SK-N-SH (cell line): Measurements from ENCODE around the gene RAPGEF6. TPM values are rescaled to one million over a fixed set of nuclear protein-coding genes. Genes with fewer than 3 reads are reported as not detected.

Source experiments
- CTCF ChIA-PET: fragments of 300-600, 350-600 bp; formaldehyde crosslinking; extraction: SDS; loops from one replicate; lab custom pipeline; 2021; lab: Yijun Ruan, JAX
- POLR2A ChIA-PET: fragments of 350-600 bp; sonication (Branson Sonifier 250); formaldehyde crosslinking; extraction: SDS; loops from one replicate; lab custom pipeline; 2020; ENCODE audit warnings: antibody characterized with exemption, inconsistent platforms; lab: Yijun Ruan, JAX
- DNase-seq: peaks from one replicate; pipeline ENCODE4 v3.0.0; 2012
- H2AFZ ChIP-seq: fragments of 200-600 bp; sonication (generic); 2 replicates; pipeline ENCODE4 v1.8.1; 2016; ENCODE audit warnings: antibody characterized with exemption, mild to moderate bottlenecking, low read depth
- H3F3A ChIP-seq: fragments of 200-600 bp; sonication (generic); replicated peaks from 2 replicates; pipeline ENCODE3; 2016; ENCODE audit warnings: antibody characterized with exemption, mild to moderate bottlenecking; ENCODE audit not compliant: insufficient read depth
- H3K27ac ChIP-seq, 2 experiments: fragments of 200-500 bp in 1 of 2; fragments of 200-600 bp in 1 of 2; sonication (Bioruptor generic) in 1 of 2; sonication (generic), shearing (Covaris generic) in 1 of 2; 2 replicates each; pipeline versions ENCODE4 v1.5.1 to v1.6.1; 2014 to 2016; ENCODE audit warnings: low read depth in 2 of 2, inconsistent platforms in 1 of 2, low read length in 1 of 2, mild to moderate bottlenecking in 1 of 2, mixed read lengths in 1 of 2
- H3K27me3 ChIP-seq: fragments of 200-600 bp; sonication (generic), shearing (Covaris generic); 2 replicates; pipeline ENCODE4 v1.6.1; 2016; ENCODE audit warnings: mixed run types; ENCODE audit not compliant: insufficient read depth
- H3K36me3 ChIP-seq, 2 experiments: fragments of 200-500 bp in 1 of 2; fragments of 200-600 bp in 1 of 2; sonication (Bioruptor generic) in 1 of 2; sonication (generic) in 1 of 2; replicated peaks in 1 of 2; 2 replicates each; pipeline versions ENCODE3 to v1.5.1; 2014 to 2016; ENCODE audit warnings: low read length in 1 of 2, mild to moderate bottlenecking in 1 of 2; ENCODE audit not compliant: insufficient read depth in 2 of 2, control insufficient read depth in 1 of 2
- H3K4me1 ChIP-seq, 2 experiments: fragments of 200-500 bp in 1 of 2; fragments of 200-600 bp in 1 of 2; sonication (Bioruptor generic) in 1 of 2; sonication (generic), shearing (Covaris generic) in 1 of 2; 2 replicates each; pipeline versions ENCODE4 v1.5.1 to v1.6.1; 2014 to 2016; ENCODE audit warnings: low read depth in 1 of 2, low read length in 1 of 2, mixed run types in 1 of 2; ENCODE audit not compliant: insufficient read depth in 2 of 2, control insufficient read depth in 1 of 2
- H3K4me2 ChIP-seq: fragments of 200-600 bp; sonication (generic), shearing (Covaris generic); 2 replicates; pipeline ENCODE4 v1.6.1; 2017; ENCODE audit warnings: mixed run types
- H3K4me3 ChIP-seq, 2 experiments: fragments of 200-500 bp in 1 of 2; fragments of 200-600 bp in 1 of 2; sonication (Bioruptor generic) in 1 of 2; sonication (generic), shearing (Covaris generic) in 1 of 2; 2 replicates each; pipeline versions ENCODE4 v1.5.1 to v1.8.1; 2014 to 2016; ENCODE audit warnings: low read depth in 2 of 2, inconsistent platforms in 1 of 2, low read length in 1 of 2, mild to moderate bottlenecking in 1 of 2, mixed read lengths in 1 of 2, moderate library complexity in 1 of 2
- H3K79me2 ChIP-seq: fragments of 200-600 bp; sonication (generic); 2 replicates; pipeline ENCODE4 v1.8.1; 2017; ENCODE audit warnings: mild to moderate bottlenecking; ENCODE audit not compliant: insufficient read depth
- H3K9ac ChIP-seq: fragments of 200-600 bp; sonication (generic); 2 replicates; pipeline ENCODE4 v1.6.1; 2017; ENCODE audit warnings: mixed run types
- H3K9me2 ChIP-seq: fragments of 200-600 bp; sonication (generic); 2 replicates; pipeline ENCODE4 v1.6.1; 2017; ENCODE audit warnings: mixed run types
- H3K9me3 ChIP-seq: fragments of 200-600 bp; sonication (generic); 2 replicates; pipeline ENCODE4 v1.6.1; 2017; ENCODE audit warnings: mixed run types, mild to moderate bottlenecking, moderate library complexity
- H4K20me1 ChIP-seq: fragments of 200-600 bp; sonication (generic); 2 replicates; pipeline ENCODE4 v1.6.1; 2017; ENCODE audit warnings: mild to moderate bottlenecking, mixed run types; ENCODE audit not compliant: insufficient read depth
- CHD2 ChIP-seq: fragments of 150-350 bp; IDR thresholded peaks from 2 replicates; pipeline ENCODE4 v1.6.1; 2018; ENCODE audit warnings: low read length; ENCODE audit not compliant: partially characterized antibody
- ELF1 ChIP-seq: IDR thresholded peaks from 2 replicates; pipeline ENCODE4 v1.4.0; 2012
- GABPA ChIP-seq: IDR thresholded peaks from 2 replicates; pipeline ENCODE4 v1.4.0; 2012; ENCODE audit warnings: low read depth, mild to moderate bottlenecking
- POLR2AphosphoS5 ChIP-seq: IDR thresholded peaks from 2 replicates; pipeline ENCODE4 v1.6.1; 2012; ENCODE audit warnings: low read depth, low read length
- RAD21 ChIP-seq: IDR thresholded peaks from 2 replicates; pipeline ENCODE4 v1.6.1; 2012; ENCODE audit warnings: mild to moderate bottlenecking, low read length
- RFX5 ChIP-seq: IDR thresholded peaks from 2 replicates; pipeline ENCODE4 v1.6.1; 2012; ENCODE audit warnings: mild to moderate bottlenecking, improper control_type of control experiment, low read length
- TEAD4 ChIP-seq: IDR thresholded peaks from 2 replicates; pipeline ENCODE4 v1.4.0; 2012; ENCODE audit warnings: mild to moderate bottlenecking, borderline replicate concordance; ENCODE audit not compliant: insufficient read depth
- YY1 ChIP-seq: IDR thresholded peaks from 2 replicates; pipeline ENCODE4 v1.4.0; 2012; ENCODE audit warnings: low read depth, mild to moderate bottlenecking
- WGBS: methylation state at CpG from one replicate; pipeline ENCODE4 v1.1.6; 2017; ENCODE audit warnings: low lambda C conversion rate; 5-methylcytosine and 5-hydroxymethylcytosine counted together
- polyA plus RNA-seq, 3 experiments: library from polyadenylated mRNA; depleted of rRNA; stranded (reverse); fragments of >200 nt; gene quantifications; 2 replicates each; pipeline ENCODE4 v1.2.3, GENCODE V29; 2012
- TF ChIP-seq, protein P1 (sequence below): fragments of 200-600 bp; sonication (generic); IDR thresholded peaks from 2 replicates; pipeline ENCODE4 v1.6.1; 2017; ENCODE audit warnings: antibody characterized with exemption, mild to moderate bottlenecking, moderate library complexity

The RAPGEF6 gene
- polyA plus RNA-seq, 1 of the 3 experiments (the other 2 are of a cell fraction) = 2.9 TPM

DNA sequence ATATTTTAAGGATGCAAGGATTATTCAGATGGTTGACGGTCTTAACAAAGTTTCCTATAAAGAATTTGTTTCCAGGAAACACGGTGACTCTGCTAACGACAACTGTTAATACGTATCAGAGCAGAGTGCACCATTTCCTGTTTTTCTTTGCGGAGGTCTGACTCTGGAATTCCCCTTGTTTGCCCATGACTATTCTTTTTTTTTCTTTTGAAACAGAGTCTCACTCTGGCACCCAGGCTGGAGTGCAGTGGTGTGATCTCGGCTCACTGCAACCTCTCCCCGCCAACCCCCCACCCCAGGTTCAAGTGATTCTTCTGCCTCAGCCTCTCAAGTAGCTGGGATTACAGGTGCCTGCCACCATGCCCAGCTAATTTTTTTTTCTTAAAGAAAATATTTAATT lies 255.3 kb downstream of the RAPGEF6 start:
- H3K9ac ChIP-seq = no peak overlapping the region; the same call in 1 of the 2 replicates
- peaks cover 16% of the 10 kb centered on the region for H3F3A ChIP-seq
- CTCF ChIA-PET = no interaction called here
- H3K4me1 ChIP-seq = peaks cover 20 to 35% of the 10 kb centered on the region in 2 experiments
- no peaks in the 10 kb centered on the region for H3K27me3 ChIP-seq
- no peak overlapping the region; the same call in 1 of the 2 replicates for H2AFZ ChIP-seq
- peak overlapping the region in 1 of 2 experiments; percentile 73; a peak in 2 of 4 replicates for H3K27ac ChIP-seq
- POLR2A ChIA-PET = no interaction called here
- DNase-seq = no peak
- WGBS = 43% methylated on average over 7 of the region's 7 CpGs
- peaks cover 51% of the 10 kb centered on the region; the same call in 1 of the 2 replicates for H3K79me2 ChIP-seq
- no peaks in the 10 kb centered on the region for H3K9me2 ChIP-seq
- H3K4me3 ChIP-seq = no peak overlapping the region
- no peaks in the 10 kb centered on the region for H3K9me3 ChIP-seq
- H3K4me2 ChIP-seq = 0 out of 2 replicates have a peak overlapping the region, but pooled peaks have one; percentile 6
- H3K36me3 ChIP-seq = peaks cover 0 to 3% of the 10 kb centered on the region in 2 experiments
- TF ChIP-seq CHD2 (no peak), ELF1 (0 out of 2 replicates have a peak, but pooled peaks have one; percentile 27), YY1 (no peak), GABPA (no peak), RFX5 (no peak), POLR2AphosphoS5 (no peak), TEAD4 (no peak), RAD21 (no peak)
- TF ChIP-seq, protein P1, sequence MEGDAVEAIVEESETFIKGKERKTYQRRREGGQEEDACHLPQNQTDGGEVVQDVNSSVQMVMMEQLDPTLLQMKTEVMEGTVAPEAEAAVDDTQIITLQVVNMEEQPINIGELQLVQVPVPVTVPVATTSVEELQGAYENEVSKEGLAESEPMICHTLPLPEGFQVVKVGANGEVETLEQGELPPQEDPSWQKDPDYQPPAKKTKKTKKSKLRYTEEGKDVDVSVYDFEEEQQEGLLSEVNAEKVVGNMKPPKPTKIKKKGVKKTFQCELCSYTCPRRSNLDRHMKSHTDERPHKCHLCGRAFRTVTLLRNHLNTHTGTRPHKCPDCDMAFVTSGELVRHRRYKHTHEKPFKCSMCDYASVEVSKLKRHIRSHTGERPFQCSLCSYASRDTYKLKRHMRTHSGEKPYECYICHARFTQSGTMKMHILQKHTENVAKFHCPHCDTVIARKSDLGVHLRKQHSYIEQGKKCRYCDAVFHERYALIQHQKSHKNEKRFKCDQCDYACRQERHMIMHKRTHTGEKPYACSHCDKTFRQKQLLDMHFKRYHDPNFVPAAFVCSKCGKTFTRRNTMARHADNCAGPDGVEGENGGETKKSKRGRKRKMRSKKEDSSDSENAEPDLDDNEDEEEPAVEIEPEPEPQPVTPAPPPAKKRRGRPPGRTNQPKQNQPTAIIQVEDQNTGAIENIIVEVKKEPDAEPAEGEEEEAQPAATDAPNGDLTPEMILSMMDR = no peak
- TF ChIP-seq, all 33 proteins: peak for 1
- no peaks in the 10 kb centered on the region for H4K20me1 ChIP-seq

DNA sequence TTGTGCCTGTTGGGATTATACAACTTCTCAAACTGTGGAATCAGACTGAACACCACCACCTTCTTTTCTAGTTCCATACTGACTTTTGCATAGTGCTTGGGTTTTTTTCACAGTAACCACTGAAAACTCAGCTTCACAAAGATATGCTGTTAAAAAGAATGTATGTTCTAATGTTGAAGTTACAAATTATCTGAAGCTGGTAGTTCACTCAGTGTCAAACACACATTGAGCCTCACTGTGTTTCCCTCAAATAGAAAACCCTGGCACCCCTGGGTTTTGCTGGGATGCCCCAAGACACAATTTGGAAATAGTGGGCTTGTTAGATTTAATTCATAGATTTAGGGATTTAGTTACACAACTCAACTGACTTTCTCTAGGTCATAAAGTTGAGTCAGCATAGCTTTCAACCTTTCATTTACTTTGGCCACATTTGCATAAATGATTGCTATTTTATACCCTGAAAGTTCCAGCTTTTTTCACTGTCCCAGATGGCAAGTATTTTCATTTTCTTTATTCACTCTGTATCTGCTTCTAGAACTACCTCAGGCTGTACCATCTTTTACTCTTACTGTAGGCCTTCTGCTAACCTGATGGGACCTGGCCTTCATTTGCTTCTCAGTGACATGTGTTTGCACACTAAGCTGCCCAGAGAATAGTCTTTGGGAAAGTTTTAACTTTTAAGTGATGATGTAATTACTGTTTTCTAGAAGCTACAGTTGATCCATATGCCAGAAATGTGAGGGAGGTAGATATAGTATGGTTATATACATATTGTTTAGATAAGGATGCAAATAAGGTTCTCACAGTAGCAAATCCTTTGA lies 256.1 kb downstream of the RAPGEF6 start:
- no peak overlapping the region for H3K4me3 ChIP-seq
- H4K20me1 ChIP-seq = no peaks in the 10 kb centered on the region
- H3K79me2 ChIP-seq = peaks cover 45% of the 10 kb centered on the region; the same call in 1 of the 2 replicates
- peaks cover 14 to 31% of the 10 kb centered on the region in 2 experiments for H3K4me1 ChIP-seq
- ChIA-PET POLR2A (no interaction called here), CTCF (interaction anchor here (0.7 to 1.8 kb wide), 3 partner anchors 16 to 678 kb away, joined by 3 to 4 read pairs (median 4); partner anchors contain the start of gene CDC42SE2)
- no peaks in the 10 kb centered on the region for H3K27me3 ChIP-seq
- H3F3A ChIP-seq = peaks cover 16% of the 10 kb centered on the region
- no peak for DNase-seq
- 0 out of 2 replicates have a peak overlapping the region, but pooled peaks have one; percentile 6 for H3K4me2 ChIP-seq
- no peak for TF ChIP-seq YY1
- H3K9me2 ChIP-seq = no peaks in the 10 kb centered on the region
- no peak overlapping the region for H2AFZ ChIP-seq
- no peaks in the 10 kb centered on the region for H3K9me3 ChIP-seq
- H3K36me3 ChIP-seq = peaks cover 0 to 3% of the 10 kb centered on the region in 2 experiments
- H3K27ac ChIP-seq = peak overlapping the region in 1 of 2 experiments; percentile 73; a peak in 3 of 4 replicates
- H3K9ac ChIP-seq = no peak overlapping the region; the same call in 1 of the 2 replicates
